Measurements from ENCODE around the gene GLS2.
A peak's percentile ranks its signal among the peaks of the same experiment; 100 is the strongest.
"Not testable (repeated sequence)": the region's sequence is repeated elsewhere in the genome, so short reads cannot be mapped to it uniquely, and the experiment has no call there.

Gene GLS2

DNA sequence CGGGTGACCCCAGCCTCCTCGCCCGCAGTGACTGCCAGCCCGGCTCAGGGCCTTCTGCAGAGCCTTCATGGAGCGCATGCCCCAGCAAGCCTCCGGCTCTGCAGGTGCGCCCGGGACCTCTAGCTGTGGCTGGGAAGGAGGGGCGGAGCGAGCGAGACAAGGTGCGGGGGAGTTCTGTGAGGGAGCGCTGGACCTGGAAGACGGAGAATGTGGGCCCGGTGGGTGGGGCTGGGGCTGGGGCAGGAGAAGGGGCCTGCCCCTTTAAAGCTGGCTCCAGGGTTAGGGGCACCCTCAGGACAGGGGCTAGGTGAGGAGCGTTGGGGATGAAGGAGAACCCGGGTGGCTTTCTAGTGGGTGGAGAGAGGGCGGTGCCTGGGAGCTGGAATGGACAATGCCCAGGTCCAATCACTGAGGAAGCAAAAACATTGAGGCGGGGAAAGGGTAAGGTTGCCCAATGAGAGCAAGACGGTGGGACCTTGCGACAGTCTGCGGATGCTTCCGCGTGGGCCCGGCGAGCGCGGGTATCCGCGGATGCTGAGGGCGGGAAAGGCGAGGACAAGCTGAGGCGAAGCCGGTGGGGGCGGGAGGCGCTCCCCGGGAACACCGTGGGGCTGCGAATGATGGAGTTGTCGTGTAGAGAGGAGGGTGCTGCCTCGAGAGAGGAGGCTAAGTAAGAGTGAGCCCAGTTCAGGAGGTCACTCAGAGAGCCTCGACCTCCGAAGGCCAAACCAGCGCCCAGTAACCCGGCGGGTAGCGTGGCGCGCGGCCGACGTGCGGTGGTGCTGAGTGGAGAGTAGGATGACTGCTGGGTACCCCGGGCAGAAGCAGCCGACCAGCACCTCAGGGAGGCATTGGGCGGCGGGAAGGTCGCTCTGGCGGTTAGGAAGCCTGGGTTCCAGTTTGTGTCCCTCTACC lies at the start of gene GLS2:
GLS2 (minus strand) TSS at position 121 of the 915 bp plus-strand sequence; CDS start at position 78, 43 bp downstream.
- DNase-seq (ENCODE audit: low read depth): peak; percentile 48

DNA sequence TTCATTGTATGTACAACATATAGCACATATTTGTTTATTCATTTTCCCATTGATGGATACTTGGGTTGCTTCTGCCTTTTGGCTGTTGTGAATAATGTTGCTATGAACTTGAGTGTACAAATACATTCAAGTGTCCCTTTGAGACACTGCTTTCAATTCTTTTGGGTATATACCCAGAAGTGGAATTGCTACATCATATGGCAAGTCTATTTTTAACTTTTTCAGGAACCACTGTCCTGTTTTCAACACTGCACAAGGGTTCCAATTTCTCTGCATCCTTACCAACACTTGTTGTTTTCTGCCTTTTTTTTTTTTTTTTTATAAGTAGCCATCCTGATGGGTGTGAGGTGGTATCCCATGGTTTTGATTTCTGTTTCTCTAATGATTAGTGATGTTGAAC lies 49.6 kb upstream of the GLS2 start:
- DNase-seq (ENCODE audit: low read depth): no peak

DNA sequence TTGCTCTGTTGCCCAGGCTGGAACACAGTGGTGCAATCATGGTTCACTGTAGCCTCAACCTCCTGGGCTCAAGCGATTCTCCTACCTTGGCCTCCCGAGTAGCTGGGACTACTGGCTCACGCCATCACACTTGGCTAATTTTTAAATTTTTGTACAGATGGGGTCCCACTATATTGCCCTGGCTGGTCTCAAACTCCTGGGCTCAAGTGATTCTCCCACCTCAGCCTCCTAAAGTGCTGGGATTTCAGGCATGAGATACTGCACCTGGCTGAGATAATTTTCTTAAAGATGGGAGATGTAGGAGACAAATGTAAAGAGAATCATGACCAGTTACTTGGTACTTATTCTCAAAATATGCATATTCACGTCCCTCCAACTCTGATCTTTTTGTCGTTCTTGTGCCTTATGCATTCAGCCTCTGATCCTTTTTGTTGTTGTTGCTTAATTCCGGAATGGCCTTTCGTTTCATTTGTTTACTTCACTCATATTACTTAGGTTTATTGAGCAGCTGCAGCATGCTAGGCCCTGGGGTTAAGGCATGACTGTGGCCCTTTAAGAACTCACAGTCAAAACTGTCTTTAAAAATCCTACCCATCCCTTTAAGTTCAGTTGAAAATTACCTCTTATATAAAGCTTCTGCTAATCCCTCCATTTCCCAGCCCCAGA lies 42.6 kb upstream of the GLS2 start:
- DNase-seq (ENCODE audit: low read depth): no peak

DNA sequence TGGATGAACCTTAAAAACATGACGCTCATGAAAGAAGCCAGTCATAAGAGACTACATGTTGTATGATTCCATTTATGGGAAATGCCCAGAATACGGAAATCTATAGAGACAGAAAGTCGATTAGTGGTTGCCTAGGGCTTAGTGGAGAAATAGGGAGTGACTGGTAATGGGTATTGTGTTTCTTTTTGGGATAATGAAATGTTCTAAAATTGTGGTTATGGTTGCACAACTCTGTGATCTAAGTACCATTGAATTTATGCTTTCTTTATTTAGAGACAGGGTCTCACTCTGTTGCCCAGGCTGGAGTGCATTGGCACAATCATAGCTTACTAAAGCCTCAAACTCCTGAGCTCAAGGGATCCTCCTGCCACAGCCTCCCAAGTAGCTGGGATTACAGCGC lies 41.7 kb upstream of the GLS2 start:
- no peak for DNase-seq (ENCODE audit: low read depth)

DNA sequence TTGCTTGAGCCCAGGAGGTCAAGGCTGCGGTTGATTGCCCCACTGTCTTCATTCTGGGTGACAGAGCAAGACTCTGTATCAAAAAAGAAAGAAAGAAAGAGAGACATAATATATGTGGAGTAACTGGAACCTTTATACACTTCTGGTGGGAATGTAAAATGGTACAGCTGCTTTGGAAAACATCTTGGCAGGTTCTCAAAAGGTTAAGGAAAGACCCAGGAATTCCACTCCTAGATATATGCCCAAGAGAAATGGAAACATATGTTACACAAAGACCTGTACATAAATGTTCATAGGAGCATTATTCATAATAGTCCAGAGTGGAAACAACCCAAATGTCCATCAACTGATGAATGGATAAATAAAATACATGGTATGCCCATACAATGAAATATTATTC lies 40.9 kb upstream of the GLS2 start:
- DNase-seq (ENCODE audit: low read depth): no peak

DNA sequence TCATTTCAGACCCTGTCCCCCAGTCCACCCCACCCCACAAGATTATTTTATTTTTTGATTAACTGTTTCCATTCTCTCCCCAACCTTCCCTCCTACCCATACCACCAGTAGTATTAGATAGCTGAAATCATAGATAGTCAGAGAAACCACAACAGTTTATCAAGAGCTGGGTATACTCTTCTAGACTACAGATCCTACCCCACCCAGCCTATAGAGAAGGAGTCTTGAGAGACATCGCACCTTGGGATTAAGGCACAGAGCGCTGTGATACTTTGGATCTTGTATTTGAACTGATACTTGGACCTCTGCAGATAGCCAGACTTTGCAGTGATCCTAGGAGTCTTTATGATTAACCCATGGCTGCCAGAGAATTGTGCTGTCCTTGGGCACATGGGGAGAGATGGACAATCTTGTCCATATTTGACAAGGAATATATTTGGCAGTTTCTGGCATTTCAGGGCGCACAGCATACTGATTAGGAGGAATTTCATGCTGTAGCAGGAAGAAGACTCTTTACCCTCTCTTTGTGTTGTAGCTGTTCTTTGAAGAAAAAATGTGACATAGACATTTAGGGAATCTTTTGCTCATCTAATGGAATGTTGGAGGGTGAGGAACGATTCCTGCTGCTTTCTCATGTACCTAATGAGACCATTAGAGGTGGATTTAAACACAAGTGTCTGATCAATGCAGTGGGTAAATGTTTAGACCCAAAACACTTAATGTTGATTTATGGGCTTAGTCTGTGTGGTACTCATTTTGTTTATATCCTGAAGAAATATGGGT lies 34.6 kb upstream of the GLS2 start:
- no peak for DNase-seq (ENCODE audit: low read depth)

DNA sequence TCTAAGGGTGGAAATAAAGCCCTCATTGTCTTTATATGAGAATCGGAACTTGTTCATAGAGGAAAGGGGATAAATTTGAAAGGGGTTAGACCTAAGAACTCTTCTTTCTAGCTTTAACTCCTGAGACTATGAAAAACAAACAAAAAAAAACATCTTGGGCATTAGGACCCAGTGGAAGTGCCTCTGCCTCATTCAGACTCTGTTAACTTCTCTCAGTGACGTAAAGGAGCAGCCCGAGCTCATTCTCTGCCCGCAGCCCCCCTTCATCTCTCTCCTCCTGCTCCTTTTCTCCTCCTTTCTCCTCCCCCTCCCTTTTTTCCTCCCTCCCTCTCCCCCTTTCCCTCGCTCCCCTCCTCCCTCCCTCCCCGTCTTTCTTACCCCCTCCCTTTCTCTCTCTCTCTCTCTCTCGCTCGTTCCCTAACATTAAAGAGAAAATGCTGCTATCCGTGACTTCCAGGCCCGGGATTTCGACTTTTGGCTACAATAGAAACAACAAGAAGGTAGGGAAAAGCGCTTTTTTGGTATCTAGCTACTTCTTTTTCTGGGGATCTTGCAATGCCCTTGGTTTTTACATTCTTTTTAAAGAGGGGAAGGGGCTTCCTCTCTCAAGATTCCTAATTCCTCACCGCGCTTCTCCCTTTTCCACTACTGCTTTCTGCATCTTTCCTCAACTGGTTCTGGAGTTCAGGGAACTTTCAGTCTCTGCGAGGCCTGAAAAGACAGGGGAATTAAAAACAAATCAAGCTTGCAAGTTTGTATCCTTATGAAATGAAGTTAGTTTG lies 33.8 kb upstream of the GLS2 start, which contains the start of gene RBMS2:
RBMS2 (plus strand) TSS at position 231 of the 782 bp plus-strand sequence; CDS start at position 435, 204 bp downstream.
- DNase-seq (ENCODE audit: low read depth): peak; percentile 7

DNA sequence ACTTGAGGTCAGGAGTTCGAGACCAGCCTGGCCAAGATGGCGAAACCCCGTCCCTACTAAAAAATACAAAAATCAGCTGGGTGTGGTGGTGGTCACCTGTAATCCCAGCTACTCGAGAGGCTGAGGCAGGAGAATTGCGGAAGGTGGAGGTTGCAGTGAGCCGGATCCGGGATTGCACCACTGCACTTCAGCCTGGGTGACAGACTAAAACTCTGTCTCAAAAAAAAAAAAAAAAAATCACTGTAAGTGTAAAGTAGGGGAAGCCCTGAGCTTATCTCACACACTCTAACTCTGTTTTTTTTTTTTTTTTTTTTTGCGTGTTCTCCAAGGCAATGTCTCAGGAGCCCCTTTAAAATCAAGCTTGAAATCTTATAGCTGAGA lies 33.2 kb upstream of the GLS2 start:
- no peak for DNase-seq (ENCODE audit: low read depth)

DNA sequence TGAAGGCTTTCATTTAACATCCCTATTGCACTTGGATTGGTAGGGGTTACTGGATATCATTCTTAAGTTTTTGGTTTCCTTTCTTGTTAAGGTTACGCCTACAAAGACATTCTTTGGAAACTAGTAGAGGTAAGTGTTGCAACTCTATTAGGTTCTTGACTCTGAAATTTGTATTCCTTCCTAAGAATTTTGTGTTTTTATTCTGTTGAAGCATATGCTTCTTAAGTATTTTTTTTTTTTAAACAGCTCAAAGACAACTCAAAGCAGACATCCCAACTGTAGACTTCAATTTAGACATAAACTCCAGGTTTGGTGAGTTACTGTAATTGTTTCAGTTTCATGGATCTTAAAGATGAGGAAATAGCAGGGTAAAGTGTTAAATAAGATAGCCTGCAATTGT lies 32.5 kb upstream of the GLS2 start:
- no peak for DNase-seq (ENCODE audit: low read depth)

DNA sequence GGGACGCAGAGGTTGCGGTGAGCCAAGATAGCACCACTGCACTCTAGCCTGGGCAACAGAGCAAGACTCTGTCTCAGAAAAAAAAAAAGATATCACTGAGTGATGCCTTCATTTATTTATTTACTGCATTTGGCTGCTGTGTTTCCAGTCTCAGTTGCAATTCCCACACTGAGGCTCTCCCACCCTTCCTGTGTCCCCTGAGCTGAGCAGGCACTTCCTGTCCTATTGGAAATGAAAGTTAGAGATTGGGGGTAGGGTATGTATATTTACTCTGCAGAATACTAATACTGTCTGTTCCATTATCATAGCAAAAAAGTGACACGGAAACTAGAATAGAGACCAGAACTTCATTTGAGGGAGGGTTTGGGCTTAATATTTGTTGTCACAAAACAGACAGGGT lies 32.1 kb upstream of the GLS2 start:
- DNase-seq (ENCODE audit: low read depth): no peak

DNA sequence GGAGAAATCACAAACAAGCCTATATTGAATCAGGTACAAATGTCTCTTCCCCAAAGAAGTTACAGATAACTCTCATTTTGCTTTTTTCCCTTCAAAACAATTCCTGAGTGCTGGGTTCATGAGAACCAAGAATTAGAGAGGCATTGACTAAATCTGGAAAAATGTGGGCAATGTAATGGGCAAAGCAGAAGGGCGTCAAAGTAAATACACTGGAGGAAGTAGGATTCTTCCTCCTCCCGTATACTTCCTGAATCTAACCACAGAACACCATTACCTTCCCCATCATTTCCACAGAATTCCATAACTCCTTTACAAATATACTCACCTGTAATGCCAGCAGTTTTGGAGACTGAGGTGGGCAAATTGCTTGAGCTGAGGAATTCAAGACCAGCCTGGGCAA lies 30.6 kb upstream of the GLS2 start:
- DNase-seq (ENCODE audit: low read depth): no peak

DNA sequence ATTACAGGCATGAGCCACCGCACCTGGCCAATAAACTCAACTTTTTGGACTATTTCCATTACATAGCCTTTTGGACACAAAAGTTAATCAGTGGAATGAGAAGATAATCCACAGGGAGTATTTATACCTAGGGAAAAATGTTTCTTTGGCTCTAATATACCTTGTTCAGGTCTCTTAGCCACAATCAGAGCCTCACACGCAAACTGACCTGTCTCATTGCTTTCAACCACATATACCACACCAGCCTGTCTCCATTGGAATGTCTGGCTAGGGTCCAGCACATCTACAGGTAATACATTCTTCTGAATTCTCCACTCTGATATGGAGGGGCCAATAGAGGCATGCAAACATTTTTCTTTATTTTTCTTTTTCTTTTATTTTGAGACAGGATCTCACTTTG lies 29.9 kb upstream of the GLS2 start:
- no peak for DNase-seq (ENCODE audit: low read depth)

DNA sequence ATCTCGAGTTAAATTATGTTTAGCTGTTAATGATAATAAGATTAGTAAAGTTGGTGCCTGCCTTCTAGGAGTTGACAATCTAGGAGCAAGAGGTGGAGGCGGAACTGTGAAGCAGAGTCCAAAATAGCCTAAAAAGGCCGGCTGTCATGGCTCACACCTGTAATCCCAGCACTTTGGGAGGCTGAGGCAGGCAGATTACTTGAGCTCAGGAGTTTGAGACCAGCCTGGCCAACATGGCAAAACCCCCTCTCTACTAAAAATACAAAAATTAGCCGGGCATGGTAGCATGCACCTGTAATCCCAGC lies 26.0 kb upstream of the GLS2 start:
- not testable (repeated sequence) for DNase-seq (ENCODE audit: low read depth)

DNA sequence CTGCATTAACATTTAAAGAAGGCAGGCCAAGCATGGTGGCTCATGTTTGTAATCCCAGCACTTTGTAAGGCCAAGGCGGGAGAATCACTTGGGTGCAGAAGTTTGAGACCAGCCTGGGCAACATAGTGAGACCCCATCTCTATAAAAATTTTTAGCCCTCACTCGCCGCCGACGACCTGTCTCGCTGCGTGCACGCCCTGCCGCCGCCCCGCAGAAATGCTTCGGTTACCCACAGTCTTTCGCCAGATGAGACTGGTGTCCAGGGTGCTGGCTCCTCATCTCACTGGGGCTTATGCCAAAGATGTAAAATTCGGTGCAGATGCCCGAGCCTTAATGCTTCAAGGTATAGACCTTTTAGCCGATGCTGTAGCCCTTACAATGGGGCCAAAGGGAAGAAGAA lies 22.8 kb upstream of the GLS2 start:
- no peak for DNase-seq (ENCODE audit: low read depth)

DNA sequence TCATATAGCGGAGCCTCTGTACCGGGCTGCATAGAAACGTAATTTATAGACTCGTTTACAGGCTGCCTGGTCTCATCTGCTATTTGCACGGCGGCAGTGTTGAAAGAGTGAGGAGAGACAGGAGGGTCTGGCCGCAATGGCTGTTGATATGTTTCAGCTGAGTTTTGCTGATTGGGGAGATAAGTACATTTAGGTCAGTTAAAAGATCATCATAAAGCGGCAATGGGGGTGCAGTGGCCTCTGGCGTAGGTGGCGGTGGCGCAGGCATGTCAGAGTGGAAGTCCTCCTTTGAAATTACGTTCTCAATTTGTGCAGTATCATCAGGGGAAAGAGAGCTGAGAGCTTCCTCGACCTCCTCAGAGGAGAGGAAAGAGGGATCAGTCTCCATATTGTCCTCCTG lies 11.9 kb upstream of the GLS2 start:
- not testable (repeated sequence) for DNase-seq (ENCODE audit: low read depth)

DNA sequence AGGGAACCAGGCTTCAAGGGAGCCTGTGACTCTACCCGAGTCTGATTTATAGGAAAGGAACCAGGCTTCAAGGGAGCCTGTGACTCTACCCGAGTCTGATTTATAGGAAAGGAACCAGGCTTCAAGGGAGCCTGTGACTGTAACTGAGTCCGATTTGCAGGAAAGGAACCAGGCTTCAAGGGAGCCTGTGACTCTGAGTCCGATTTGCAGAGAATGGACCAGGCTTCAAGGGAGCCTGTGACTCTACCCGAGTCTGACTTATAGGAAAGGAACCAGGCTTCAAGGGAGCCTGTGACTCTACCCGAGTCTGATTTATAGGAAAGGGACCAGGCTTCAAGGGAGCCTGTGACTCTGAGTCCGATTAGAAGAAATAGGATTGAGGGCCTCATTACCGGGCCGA lies 11.5 kb upstream of the GLS2 start:
- not testable (repeated sequence) for DNase-seq (ENCODE audit: low read depth)

DNA sequence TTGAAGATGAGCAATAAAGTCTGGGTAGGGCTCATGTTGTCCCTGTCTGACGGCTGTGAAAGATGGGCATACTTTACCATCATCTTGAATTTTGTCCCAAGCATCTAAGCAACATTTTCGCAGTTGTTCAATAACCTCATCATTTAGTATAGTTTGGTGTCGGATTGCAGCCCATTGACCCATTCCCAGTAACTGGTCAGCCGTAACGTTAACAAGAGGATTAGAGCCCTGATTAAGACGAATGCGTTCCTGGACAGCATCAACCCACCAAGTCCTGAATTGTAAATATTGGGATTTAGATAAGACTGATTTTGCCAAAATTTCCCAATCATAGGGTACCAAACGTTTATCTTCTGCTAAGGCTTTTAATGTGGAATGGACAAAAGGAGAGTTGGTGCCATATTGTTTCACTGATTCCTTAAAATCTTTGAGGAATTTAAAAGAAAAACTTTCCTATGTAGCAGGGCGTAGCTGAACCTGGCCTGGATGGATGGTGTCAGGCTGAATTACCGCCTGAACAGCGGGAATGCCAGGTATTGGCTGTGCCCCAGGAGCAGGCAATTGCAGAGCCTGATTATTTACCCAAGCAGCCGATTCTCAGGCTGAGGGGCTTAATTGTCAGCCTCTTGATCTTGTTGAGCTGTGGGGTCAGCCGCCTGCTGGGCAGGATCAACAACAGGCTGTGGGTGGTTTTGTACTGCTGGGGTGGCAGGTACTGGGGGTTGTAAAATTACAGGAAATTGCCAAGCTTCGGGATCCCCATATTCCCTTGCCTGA lies 10.4 kb upstream of the GLS2 start:
- DNase-seq (ENCODE audit: low read depth): not testable (repeated sequence)

DNA sequence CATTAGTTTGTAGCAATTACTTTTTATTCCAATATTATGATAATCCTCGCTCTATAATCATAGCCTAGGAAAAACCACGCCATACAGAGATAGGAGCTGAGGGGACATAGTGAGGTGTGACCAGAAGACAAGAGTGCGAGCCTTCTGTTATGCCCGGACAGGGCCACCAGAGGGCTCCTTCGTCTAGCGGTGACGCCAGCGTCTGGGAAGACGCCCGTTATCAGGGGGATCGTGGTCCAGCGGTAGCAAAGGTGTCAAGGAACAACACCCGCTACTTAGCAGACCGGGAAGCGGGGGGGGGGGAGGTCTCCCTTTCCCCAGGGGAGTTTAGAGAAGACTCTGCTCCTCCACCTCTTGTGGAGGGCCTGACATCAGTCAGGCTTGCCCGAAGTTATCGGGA lies 8.7 kb upstream of the GLS2 start:
- peak; percentile 48 for DNase-seq (ENCODE audit: low read depth)

DNA sequence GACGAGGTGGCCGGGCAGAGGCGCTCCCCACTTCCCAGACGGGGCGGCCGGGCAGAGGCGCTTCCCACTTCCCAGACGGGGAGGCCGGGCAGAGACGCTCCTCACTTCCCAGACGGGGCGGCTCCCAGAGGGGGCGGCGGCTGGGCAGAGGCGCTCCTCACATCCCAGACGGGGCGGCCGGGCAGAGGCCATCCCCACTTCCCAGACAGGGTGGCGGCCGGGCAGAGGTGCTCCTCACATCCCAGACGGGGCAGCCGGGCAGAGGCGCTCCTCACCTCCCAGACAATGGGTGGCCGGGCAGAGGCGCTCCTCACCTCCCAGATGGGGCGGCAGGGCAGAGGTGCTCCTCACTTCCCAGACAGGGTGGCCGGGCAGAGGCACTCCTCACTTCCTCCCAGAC lies 6.5 kb upstream of the GLS2 start:
- DNase-seq (ENCODE audit: low read depth): not testable (repeated sequence)

DNA sequence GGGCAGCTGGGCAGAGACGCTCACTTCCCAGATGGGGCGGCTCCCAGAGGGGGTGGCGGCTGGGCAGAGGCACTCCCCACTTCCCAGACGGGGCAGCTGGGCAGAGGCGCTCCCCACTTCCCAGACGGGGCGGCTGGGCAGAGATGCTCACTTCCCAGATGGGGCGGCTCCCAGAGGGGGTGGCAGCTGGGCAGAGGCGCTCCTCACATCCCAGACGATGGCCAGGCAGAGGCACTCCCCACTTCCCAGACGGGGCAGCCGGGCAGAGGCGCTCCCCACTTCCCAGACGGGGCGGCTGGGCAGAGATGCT lies 6.1 kb upstream of the GLS2 start:
- not testable (repeated sequence) for DNase-seq (ENCODE audit: low read depth)

DNA sequence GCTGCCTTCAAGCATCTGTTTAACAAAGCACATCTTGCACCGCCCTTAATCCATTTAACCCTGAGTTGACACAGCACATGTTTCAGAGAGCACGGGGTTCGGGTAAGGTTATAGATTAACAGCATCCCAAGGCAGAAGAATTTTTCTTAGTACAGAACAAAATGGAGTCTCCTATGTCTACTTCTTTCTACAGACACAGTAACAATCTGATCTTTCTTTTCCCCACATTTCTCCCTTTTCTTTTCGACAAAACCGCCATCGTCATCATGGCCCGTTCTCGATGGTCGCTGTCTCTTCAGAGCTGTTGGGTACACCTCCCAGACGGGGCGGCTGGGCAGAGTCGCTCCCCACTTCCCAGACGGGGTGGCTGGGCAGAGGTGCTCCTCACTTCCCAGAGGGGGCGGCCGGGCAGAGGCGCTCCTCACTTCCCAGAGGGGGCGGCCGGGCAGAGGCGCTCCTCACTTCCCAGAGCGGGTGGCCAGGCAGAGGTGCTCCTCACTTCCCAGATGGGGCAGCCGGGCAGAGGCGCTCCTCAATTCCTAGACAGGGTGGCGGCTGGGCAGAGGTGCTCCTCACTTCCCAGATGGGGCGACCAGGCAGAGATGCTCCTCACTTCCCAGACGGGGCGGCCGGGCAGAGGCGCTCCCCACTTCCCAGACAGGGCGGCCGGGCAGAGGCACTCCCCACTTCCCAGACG lies 5.6 kb upstream of the GLS2 start:
- not testable (repeated sequence) for DNase-seq (ENCODE audit: low read depth)
